Astrocyte of the cerebellum (primary cell): ENCODE data around the gene ACAT2.
"Not testable (repeated sequence)": the region's sequence is repeated elsewhere in the genome, so short reads cannot be mapped to it uniquely, and the experiment has no call there.

ENCODE experiments used
- DNase-seq: peaks from one replicate; pipeline ENCODE4 v3.0.0-alpha.2; 2011; ENCODE audit warnings: low read depth
- H3K4me3 ChIP-seq: 2 replicates; pipeline ENCODE4 v1.5.1; 2011; ENCODE audit warnings: mild to moderate bottlenecking, low read depth, low read length, moderate library complexity
- in situ Hi-C: cut with HindIII; loops from 2 replicates; pipeline ENCODE4 v1.10.0; 2017; ENCODE audit warnings: low sequenced_read_pairs
- TF ChIP-seq, protein P1 (sequence below): IDR thresholded peaks from 2 replicates; pipeline ENCODE4 v1.5.1; 2012; ENCODE audit warnings: low read length, low read depth, moderate library complexity, mild to moderate bottlenecking; ENCODE audit errors: missing control alignments

ACAT2 gene

GRCh38 chr6:159819932-159820640, 58.2 kb downstream of the ACAT2 start:
- DNase-seq = no peak
- TF ChIP-seq, protein P1, sequence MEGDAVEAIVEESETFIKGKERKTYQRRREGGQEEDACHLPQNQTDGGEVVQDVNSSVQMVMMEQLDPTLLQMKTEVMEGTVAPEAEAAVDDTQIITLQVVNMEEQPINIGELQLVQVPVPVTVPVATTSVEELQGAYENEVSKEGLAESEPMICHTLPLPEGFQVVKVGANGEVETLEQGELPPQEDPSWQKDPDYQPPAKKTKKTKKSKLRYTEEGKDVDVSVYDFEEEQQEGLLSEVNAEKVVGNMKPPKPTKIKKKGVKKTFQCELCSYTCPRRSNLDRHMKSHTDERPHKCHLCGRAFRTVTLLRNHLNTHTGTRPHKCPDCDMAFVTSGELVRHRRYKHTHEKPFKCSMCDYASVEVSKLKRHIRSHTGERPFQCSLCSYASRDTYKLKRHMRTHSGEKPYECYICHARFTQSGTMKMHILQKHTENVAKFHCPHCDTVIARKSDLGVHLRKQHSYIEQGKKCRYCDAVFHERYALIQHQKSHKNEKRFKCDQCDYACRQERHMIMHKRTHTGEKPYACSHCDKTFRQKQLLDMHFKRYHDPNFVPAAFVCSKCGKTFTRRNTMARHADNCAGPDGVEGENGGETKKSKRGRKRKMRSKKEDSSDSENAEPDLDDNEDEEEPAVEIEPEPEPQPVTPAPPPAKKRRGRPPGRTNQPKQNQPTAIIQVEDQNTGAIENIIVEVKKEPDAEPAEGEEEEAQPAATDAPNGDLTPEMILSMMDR = no peak
- H3K4me3 ChIP-seq = no peak overlapping the region
- in situ Hi-C loops = no loop called here

- in situ Hi-C loops = no loop called here
- DNase-seq = no peak
- no peak overlapping the region for H3K4me3 ChIP-seq
These were observed 59.3 kb downstream of the ACAT2 start for GRCh38 chr6:159821122-159821521.

DNA sequence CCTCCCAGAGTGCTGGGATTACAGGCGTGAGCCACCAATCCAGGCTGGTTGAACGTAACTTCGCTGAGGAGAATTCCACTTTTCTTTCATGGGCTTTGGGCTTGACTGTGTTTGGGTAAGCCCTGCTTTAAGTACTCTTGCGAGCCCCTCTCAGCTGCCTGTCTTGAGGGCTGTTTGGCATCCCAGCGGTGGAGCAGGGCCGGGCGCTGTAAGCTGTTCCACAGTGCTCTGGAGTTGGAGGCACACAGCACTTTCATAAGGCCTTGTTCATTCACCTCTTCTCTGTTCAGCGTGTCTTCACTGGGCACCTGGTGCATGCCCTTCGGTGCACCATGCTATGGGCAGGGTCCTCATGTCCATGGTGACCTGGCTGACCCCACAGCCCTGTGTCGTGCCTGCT, 59.9 kb downstream of the ACAT2 start:
- in situ Hi-C loops = no loop called here
- TF ChIP-seq, protein P1 = no peak
- no peak overlapping the region for H3K4me3 ChIP-seq
- DNase-seq = no peak

More at GRCh38 chr6:159821122-159821521, 59.3 kb downstream of the ACAT2 start:
- TF ChIP-seq, protein P1 = no peak

DNA sequence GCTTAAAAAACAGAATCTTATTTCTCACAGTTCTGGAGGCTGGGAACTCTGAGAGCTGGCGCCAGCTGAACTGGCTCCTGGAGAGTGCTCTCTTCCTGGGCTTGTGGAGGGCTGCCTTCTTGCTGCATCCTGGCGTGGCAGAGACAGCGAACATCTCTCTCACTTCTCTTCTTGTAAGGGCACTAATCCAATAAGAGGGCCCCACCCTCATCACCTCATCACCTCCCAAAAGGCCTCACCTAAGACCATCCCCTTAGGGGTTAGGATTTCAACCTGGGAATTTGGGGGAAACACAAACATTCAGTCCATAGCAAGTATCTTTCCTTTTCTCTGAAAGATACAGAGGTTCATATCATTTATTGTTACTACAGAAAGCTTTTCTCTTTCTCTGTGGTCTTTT, 62.1 kb downstream of the ACAT2 start:
- in situ Hi-C loops = no loop called here
- DNase-seq = no peak
- TF ChIP-seq, protein P1 = no peak
- no peak overlapping the region for H3K4me3 ChIP-seq

GRCh38 chr6:159824690-159825089, 62.8 kb downstream of the ACAT2 start:
- H3K4me3 ChIP-seq = not testable (repeated sequence)

DNA sequence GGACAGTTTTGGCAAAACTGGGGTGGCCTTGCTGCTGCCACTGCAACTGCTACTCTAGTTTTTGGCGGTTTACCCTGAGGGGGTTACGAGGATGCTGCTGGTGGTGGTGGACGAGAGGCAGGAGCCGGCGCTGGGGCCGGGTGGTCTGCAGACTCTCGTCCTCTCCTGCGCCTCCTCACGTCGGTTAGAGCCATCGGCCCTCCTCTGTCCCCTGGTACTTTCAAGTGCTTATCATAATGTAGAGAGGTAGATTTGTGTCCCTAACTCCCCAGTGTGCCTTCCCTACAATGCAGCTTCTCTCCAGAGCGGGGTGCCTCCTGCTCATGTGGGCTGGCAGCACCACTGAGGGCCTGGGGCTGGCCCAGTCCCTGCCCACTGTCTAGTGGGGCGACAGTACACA, 64.2 kb downstream of the ACAT2 start:
- no peak for DNase-seq
- no peak overlapping the region for H3K4me3 ChIP-seq
- in situ Hi-C loops = no loop called here
- TF ChIP-seq, protein P1 = no peak

More at GRCh38 chr6:159824690-159825089, 62.8 kb downstream of the ACAT2 start:
- in situ Hi-C loops, DNase-seq: not testable (repeated sequence)

DNA sequence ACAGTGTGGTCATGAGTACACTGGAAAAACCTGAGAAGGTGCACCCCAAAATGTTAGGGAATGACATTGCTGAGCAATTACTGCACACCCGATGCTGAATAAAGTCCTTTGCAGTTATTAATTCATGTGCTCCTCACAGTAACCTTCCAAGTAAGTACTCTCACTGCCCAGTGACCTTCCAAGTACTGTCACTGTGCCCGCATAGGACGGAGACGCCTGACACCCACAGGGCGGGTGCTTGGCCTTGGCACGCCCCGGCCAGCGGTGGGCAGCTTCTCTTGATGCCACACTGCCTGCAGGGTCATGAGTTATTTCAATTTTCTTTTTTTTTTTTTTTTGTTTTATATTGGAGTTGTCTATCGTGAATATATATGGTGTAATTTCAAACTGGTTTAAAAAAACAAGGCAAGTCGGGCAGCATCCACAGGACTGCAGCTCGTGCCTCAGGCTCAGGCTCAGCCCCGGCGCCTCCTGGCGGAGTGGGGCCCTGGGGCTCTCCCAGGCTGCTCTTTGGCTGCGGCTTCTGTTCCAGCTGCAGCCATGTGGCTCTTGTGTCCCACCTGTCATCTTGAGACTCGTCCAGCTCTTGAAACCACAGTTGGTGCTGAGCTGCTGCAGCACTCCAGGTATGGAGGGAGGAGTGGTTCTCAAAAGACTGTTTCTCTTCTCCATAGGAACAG, 65.3 kb downstream of the ACAT2 start:
- H3K4me3 ChIP-seq = no peak overlapping the region
- DNase-seq = no peak
- TF ChIP-seq, protein P1 = no peak
- in situ Hi-C loops = no loop called here
